Liver (tissue), 2 donors: ENCODE data around the gene OPTC.

ENCODE experiments used
- TF ChIP-seq, protein P1 (sequence below): fragments of 150-350 bp; IDR thresholded peaks from 2 replicates; pipeline ENCODE4 v1.5.1; 2017; ENCODE audit warnings: improper control_type of control experiment, low read depth, low read length; ENCODE audit not compliant: missing input control
- TF ChIP-seq, protein P2 (sequence below): IDR thresholded peaks from 2 replicates; pipeline ENCODE4 v1.6.1; 2016; ENCODE audit warnings: antibody characterized with exemption
- TF ChIP-seq, protein P3 (sequence below): IDR thresholded peaks from 2 replicates; pipeline ENCODE4 v1.6.1; 2016; ENCODE audit warnings: antibody characterized with exemption
- TF ChIP-seq, protein P4 (sequence below): IDR thresholded peaks from 2 replicates; pipeline ENCODE4 v1.6.1; 2016; ENCODE audit warnings: antibody characterized with exemption, mild to moderate bottlenecking
- donor health status: healthy.

DNA sequence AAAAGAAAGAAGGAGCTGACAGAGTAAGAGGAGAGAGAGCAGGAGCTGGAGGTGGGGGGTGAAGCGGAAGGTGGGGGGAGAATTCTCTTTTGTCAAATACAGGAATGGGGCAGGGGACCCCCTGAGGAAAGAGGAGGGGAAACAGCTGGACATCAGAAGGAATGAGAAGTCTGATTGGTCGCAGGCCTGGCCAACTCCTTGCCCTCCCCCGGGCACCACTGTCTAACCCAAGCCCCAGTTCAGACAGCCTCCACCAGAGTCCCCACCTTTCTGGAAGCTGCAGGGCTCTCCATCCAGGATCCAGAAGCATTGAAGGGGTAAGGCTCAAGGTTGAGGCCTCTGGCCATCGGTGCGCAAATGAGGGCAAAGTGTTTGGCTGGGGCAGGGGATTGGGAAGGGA is at the start of gene OPTC:
- TF ChIP-seq, protein P1, sequence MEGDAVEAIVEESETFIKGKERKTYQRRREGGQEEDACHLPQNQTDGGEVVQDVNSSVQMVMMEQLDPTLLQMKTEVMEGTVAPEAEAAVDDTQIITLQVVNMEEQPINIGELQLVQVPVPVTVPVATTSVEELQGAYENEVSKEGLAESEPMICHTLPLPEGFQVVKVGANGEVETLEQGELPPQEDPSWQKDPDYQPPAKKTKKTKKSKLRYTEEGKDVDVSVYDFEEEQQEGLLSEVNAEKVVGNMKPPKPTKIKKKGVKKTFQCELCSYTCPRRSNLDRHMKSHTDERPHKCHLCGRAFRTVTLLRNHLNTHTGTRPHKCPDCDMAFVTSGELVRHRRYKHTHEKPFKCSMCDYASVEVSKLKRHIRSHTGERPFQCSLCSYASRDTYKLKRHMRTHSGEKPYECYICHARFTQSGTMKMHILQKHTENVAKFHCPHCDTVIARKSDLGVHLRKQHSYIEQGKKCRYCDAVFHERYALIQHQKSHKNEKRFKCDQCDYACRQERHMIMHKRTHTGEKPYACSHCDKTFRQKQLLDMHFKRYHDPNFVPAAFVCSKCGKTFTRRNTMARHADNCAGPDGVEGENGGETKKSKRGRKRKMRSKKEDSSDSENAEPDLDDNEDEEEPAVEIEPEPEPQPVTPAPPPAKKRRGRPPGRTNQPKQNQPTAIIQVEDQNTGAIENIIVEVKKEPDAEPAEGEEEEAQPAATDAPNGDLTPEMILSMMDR = no peak
- TF ChIP-seq, protein P2, sequence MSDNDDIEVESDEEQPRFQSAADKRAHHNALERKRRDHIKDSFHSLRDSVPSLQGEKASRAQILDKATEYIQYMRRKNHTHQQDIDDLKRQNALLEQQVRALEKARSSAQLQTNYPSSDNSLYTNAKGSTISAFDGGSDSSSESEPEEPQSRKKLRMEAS = no peak
- TF ChIP-seq, protein P3, sequence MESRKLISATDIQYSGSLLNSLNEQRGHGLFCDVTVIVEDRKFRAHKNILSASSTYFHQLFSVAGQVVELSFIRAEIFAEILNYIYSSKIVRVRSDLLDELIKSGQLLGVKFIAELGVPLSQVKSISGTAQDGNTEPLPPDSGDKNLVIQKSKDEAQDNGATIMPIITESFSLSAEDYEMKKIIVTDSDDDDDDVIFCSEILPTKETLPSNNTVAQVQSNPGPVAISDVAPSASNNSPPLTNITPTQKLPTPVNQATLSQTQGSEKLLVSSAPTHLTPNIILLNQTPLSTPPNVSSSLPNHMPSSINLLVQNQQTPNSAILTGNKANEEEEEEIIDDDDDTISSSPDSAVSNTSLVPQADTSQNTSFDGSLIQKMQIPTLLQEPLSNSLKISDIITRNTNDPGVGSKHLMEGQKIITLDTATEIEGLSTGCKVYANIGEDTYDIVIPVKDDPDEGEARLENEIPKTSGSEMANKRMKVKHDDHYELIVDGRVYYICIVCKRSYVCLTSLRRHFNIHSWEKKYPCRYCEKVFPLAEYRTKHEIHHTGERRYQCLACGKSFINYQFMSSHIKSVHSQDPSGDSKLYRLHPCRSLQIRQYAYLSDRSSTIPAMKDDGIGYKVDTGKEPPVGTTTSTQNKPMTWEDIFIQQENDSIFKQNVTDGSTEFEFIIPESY = no peak
- TF ChIP-seq, protein P4, sequence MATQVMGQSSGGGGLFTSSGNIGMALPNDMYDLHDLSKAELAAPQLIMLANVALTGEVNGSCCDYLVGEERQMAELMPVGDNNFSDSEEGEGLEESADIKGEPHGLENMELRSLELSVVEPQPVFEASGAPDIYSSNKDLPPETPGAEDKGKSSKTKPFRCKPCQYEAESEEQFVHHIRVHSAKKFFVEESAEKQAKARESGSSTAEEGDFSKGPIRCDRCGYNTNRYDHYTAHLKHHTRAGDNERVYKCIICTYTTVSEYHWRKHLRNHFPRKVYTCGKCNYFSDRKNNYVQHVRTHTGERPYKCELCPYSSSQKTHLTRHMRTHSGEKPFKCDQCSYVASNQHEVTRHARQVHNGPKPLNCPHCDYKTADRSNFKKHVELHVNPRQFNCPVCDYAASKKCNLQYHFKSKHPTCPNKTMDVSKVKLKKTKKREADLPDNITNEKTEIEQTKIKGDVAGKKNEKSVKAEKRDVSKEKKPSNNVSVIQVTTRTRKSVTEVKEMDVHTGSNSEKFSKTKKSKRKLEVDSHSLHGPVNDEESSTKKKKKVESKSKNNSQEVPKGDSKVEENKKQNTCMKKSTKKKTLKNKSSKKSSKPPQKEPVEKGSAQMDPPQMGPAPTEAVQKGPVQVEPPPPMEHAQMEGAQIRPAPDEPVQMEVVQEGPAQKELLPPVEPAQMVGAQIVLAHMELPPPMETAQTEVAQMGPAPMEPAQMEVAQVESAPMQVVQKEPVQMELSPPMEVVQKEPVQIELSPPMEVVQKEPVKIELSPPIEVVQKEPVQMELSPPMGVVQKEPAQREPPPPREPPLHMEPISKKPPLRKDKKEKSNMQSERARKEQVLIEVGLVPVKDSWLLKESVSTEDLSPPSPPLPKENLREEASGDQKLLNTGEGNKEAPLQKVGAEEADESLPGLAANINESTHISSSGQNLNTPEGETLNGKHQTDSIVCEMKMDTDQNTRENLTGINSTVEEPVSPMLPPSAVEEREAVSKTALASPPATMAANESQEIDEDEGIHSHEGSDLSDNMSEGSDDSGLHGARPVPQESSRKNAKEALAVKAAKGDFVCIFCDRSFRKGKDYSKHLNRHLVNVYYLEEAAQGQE = no peak
